IPS DF 4.7 (cell line): ENCODE results near the gene NRDC.

Source experiments
- DNase-seq: peaks from one replicate; pipeline ENCODE4 v3.0.0-alpha.2; 2013; ENCODE audit warnings: low spot score; ENCODE audit errors: extremely low read depth

NRDC gene

GRCh38 chr1:51761351-51761750 lies 117.2 kb downstream of the NRDC start:
- DNase-seq: no peak

DNA sequence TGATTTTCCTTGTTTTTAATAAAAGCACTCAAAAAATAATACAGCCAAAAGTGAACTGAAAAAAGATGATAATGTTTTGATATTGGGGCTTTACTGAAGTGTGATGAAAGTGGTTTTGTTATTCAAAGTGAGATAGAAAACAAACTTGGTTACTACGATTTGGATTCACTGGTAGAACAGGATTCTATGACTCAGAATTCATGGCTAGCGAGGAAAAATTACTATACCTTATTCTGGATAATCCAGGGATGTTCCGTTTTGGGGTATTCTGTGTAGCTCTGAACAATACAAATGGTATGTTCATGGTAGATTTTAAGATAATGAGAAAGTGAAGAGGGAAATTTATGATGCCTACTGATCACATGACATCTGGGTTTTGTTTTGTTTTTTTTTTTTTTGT lies 117.7 kb downstream of the NRDC start:
- no peak for DNase-seq

DNA sequence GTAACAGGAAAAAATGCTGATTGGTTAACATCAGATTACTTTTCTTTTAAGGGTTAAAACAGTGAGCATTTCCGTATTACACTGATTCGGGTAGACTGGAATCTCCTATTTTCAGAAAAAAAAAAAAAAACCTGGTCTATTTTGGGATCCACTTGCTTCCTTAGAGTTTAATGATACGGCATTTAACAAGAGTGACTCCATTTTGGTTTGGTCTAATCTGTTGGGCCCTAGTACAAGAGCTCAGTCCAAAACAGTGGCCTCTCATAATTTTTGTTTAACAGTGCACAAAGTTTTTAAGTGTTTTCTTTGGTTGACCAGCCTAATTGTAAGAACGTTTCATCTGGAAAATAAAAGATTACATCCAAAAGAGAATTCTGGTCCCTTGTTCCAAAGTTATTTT lies 120.2 kb downstream of the NRDC start:
- no peak for DNase-seq

DNA sequence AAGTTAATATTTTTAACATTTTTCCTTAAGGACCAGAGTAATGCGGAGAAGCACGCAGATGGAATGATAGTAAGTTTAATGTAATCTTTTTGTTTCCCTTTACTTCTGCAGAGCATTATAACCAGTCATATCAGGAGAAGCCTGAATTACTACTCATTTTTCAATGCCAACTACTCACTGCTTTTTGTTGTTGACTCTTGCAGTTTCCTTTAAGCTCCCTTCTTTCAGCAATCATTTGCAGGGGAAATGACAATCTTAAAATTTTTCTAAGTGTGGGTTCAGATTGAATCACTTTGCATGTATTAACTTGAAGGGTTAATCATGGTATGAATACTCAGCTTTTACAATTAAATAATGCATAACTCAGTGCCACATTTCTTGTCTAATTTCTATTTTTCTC lies 122.2 kb downstream of the NRDC start:
- no peak for DNase-seq

DNA sequence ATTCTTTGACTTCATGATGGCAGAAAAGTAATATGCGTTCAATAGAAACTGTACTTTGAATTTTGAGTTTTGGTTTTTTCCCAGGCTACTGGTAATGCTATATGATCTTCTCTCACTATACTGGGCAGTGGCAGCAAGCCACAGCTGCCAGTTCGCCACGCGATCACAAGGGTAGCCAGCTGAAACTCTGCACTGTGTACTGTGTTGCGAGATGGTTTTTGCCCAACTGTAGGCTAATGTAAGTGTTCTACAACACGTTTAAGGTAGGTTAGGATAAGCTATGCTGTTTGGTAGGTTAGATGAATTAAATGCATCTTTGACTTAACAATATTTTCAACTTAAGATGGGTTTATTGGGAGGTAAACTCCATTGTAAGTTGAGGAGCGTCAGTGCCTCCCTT lies 123.1 kb downstream of the NRDC start:
- no peak for DNase-seq

- DNase-seq: no peak
Observed at GRCh38 chr1:51754666-51755065, 123.9 kb downstream of the NRDC start.

DNA sequence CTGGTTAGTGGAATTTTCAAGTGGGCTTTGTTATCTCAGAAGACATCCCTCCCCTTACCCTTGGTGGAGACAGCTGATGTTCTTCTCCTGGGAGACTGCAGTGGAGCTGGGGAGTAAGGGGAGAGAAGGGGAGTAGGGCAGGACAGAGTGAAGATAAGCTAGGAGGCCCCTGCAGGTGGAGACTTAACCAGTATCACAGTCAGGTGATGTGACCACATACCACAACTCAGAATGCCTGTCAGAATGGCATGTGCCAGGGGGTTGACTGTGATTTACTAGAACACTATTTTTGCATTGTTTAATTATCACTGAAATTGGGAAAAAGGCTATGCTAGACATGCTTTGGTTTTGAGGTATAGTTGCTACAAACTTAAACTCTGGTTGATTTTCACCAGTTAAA lies 124.6 kb downstream of the NRDC start:
- DNase-seq: no peak

DNA sequence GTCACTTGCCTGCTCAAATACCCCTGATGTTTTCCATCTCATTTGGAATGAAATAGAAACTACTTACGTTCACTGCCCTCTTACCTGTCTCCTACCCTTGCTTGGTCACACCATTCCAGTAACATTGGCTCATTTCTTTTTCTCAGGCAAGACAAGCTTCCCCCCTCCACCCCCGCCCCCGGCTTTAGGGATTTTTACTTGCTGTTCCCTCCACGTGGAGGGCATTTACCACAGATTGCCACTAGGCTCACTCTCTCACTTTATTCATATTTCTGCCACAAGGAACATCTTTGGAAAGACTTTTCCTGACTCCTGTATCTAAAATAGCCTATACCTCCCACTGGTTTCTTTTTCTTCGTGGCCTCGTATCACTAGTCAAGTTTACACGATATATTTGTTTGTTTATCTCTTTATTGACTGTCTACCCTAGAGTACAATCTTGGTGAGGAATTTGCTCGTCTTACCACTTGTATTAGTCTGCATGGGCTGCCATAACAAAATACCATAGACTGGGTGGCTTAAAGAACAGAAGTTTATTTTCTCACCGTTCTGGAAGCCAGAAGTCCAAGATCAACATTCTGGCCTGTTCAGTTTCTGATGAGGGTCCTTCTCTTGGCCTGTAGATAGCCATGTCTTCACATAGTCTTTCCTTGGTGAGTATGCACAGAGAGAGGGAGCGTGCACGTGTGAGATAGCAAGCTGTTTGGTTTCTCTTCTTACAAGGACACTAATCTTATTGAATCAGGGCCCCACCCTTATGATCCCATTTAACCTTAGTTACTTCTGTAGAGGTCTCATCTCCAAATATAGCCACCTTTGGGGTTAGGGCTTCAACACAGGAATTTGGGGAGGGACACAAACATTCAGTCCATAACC lies 126.2 kb downstream of the NRDC start:
- DNase-seq: no peak

GRCh38 chr1:51750729-51751128 lies 127.8 kb downstream of the NRDC start:
- DNase-seq: no peak

DNA sequence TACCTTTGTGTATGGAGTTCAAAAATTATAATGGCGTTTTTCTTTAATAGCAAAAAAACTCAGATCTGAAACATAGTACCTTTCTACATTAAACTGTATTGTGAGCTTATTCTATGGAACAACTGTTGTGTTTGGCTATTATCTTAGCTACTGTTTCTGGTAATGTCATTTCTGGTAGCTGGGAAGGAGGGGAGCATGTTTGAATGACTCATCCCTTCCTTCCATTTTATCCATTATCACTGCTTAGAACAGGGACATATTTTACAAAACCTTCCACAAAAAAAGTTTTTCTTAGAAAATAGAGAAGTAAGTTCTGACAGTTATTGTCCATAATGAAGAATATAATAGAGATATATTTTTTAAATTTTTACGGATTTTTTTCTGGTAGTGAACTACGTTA lies 128.3 kb downstream of the NRDC start:
- DNase-seq: no peak

DNA sequence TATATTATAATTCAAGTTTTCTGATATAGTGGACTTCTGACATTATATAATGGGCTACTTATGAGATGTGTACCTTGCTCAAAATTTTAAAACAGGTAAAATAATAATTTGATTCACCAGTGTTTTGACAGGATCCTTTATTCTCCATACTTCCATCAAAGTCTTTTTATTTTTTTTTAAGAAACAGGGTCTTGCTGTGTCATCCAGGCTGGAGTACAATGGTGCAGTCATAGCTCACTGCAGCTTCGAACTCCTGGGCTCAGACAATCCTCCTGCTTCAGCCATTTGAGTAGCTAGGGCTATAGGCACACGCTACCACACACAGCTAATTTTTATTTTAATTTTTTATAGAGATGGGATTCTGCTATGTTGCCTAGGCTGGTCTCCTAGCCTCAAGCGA lies 129.4 kb downstream of the NRDC start:
- DNase-seq: no peak

GRCh38 chr1:51745304-51745570 lies 133.3 kb downstream of the NRDC start:
- no peak for DNase-seq

- DNase-seq: no peak
Observed at GRCh38 chr1:51744506-51745303, 133.8 kb downstream of the NRDC start.

- DNase-seq: no peak
Observed at GRCh38 chr1:51741121-51741681, 137.3 kb downstream of the NRDC start.

DNA sequence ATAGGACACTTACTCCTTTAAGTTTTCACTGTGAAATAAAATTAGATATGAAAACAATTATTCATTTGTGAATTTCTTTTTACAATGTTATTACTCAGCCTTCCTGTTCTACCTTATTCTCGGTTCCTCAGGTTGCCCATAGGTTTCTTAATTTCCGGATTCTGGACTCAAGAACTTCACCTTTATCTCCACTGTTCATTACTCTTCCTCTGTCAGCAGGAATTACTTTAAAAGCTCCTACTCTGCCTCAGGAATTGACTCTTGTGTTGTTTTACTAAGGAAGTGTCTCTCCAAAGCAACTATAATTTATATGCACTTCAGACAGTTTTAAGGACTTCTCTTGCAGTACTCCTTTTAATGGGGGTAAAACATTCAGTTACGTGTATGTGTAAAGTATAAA lies 137.9 kb downstream of the NRDC start:
- DNase-seq: no peak
